ENCODE results near the gene EXD2.
A peak's percentile ranks its signal among the peaks of the same experiment; 100 is the strongest.

Gene EXD2

GRCh38 chr14:69247676-69248440 lies 56.6 kb downstream of the EXD2 start:
- no peak for DNase-seq (ENCODE audit: low read depth in 2 of 2)

- DNase-seq (ENCODE audit: low read depth in 2 of 2): no peak
Observed at GRCh38 chr14:69249603-69250002, 58.3 kb downstream of the EXD2 start.

- no peak for DNase-seq (ENCODE audit: low read depth in 2 of 2)
Observed at GRCh38 chr14:69252851-69253250, 61.6 kb downstream of the EXD2 start.

- DNase-seq (ENCODE audit: low read depth in 2 of 2): no peak
Observed at GRCh38 chr14:69259168-69259526, 67.8 kb downstream of the EXD2 start.

GRCh38 chr14:69259527-69260189 lies 68.4 kb downstream of the EXD2 start, which contains the start of gene GALNT16:
Gene GALNT16 (plus strand): TSS chr14:69260158. CDS start chr14:69260291, 133 bp downstream.
- no peak for DNase-seq (ENCODE audit: low read depth in 2 of 2)

- no peak for DNase-seq (ENCODE audit: low read depth in 2 of 2)
Observed at GRCh38 chr14:69260190-69260860, 69.0 kb downstream of the EXD2 start.

GRCh38 chr14:69260861-69261564 lies 69.7 kb downstream of the EXD2 start:
- peak; percentile 38 to 50 for DNase-seq (ENCODE audit: low read depth in 2 of 2)

GRCh38 chr14:69261761-69262331 lies 70.5 kb downstream of the EXD2 start:
- DNase-seq (ENCODE audit: low read depth in 2 of 2): no peak

- no peak for DNase-seq (ENCODE audit: low read depth in 2 of 2)
Observed at GRCh38 chr14:69262516-69262915, 71.2 kb downstream of the EXD2 start.

- DNase-seq (ENCODE audit: low read depth in 2 of 2): no peak
Observed at GRCh38 chr14:69263364-69263763, 72.1 kb downstream of the EXD2 start.

GRCh38 chr14:69263771-69264170 lies 72.5 kb downstream of the EXD2 start:
- DNase-seq (ENCODE audit: low read depth in 2 of 2): no peak

GRCh38 chr14:69266572-69267345 lies 75.5 kb downstream of the EXD2 start:
- DNase-seq (ENCODE audit: low read depth in 2 of 2): no peak

GRCh38 chr14:69267492-69267891 lies 76.2 kb downstream of the EXD2 start:
- no peak for DNase-seq (ENCODE audit: low read depth in 2 of 2)

- DNase-seq (ENCODE audit: low read depth in 2 of 2): no peak
Observed at GRCh38 chr14:69268223-69268622, 76.9 kb downstream of the EXD2 start.

- no peak for DNase-seq (ENCODE audit: low read depth in 2 of 2)
Observed at GRCh38 chr14:69268763-69269162, 77.5 kb downstream of the EXD2 start.

- DNase-seq (ENCODE audit: low read depth in 2 of 2): no peak
Observed at GRCh38 chr14:69269381-69269780, 78.1 kb downstream of the EXD2 start.

- DNase-seq (ENCODE audit: low read depth in 2 of 2): no peak
Observed at GRCh38 chr14:69270097-69270496, 78.8 kb downstream of the EXD2 start.

- DNase-seq (ENCODE audit: low read depth in 2 of 2): no peak
Observed at GRCh38 chr14:69270795-69271708, 79.8 kb downstream of the EXD2 start.

GRCh38 chr14:69274321-69274720 lies 83.0 kb downstream of the EXD2 start:
- no peak for DNase-seq (ENCODE audit: low read depth in 2 of 2)

- no peak for DNase-seq (ENCODE audit: low read depth in 2 of 2)
Observed at GRCh38 chr14:69275331-69275730, 84.0 kb downstream of the EXD2 start.
